CMK (cell line): Measurements from ENCODE around the gene SGCA.

Source experiments
- DNase-seq: peaks from one replicate; pipeline ENCODE4 v3.0.0-alpha.2; 2010; ENCODE audit warnings: low read depth

The SGCA gene

GRCh38 chr17:50209472-50210239 lies 43.9 kb downstream of the SGCA start:
- no peak for DNase-seq

GRCh38 chr17:50210240-50211225 lies 44.7 kb downstream of the SGCA start:
- no peak for DNase-seq

GRCh38 chr17:50211249-50212120 lies 45.7 kb downstream of the SGCA start:
- DNase-seq, result no peak

GRCh38 chr17:50212121-50212843 lies 46.5 kb downstream of the SGCA start:
- DNase-seq, result no peak

- DNase-seq, result no peak
Observed at GRCh38 chr17:50213026-50214022, 47.5 kb downstream of the SGCA start.

- DNase-seq, result no peak
Observed at GRCh38 chr17:50214976-50215760, 49.4 kb downstream of the SGCA start.

- no peak for DNase-seq
Observed at GRCh38 chr17:50217591-50217990, 51.8 kb downstream of the SGCA start.

GRCh38 chr17:50218071-50218759 lies 52.4 kb downstream of the SGCA start:
- no peak for DNase-seq

- DNase-seq, result no peak
Observed at GRCh38 chr17:50218771-50219315, 53.0 kb downstream of the SGCA start.

- no peak for DNase-seq
Observed at GRCh38 chr17:50219342-50219741, 53.5 kb downstream of the SGCA start.

- DNase-seq, result no peak
Observed at GRCh38 chr17:50219939-50220465, 54.2 kb downstream of the SGCA start.

GRCh38 chr17:50220811-50221210 lies 55.0 kb downstream of the SGCA start:
- no peak for DNase-seq

- DNase-seq, result no peak
Observed at GRCh38 chr17:50221266-50221863, 55.6 kb downstream of the SGCA start.

- DNase-seq, result no peak
Observed at GRCh38 chr17:50221864-50222545, 56.2 kb downstream of the SGCA start.

GRCh38 chr17:50222922-50223321 lies 57.1 kb downstream of the SGCA start:
- DNase-seq, result no peak
